Adipocyte (in vitro differentiated cells): ENCODE data around the gene PBX1.
A peak's percentile ranks its signal among the peaks of the same experiment; 100 is the strongest.
"Not testable (repeated sequence)": the region's sequence is repeated elsewhere in the genome, so short reads cannot be mapped to it uniquely, and the experiment has no call there.

Source experiments
- DNase-seq: peaks from one replicate; pipeline ENCODE4 v3.0.0-alpha.2; 2015; ENCODE audit warnings: low read depth
- H3K27me3 ChIP-seq: replicated peaks from 2 replicates; pipeline ENCODE4 v1.7.0; 2013; ENCODE audit warnings: mild to moderate bottlenecking, low read length, moderate library complexity; ENCODE audit not compliant: control insufficient read depth, insufficient read depth
- H3K36me3 ChIP-seq: 2 replicates; pipeline ENCODE4 v1.7.0; 2013; ENCODE audit warnings: low read length, mild to moderate bottlenecking, moderate library complexity; ENCODE audit not compliant: control insufficient read depth, insufficient read depth, severe bottlenecking
- H3K4me1 ChIP-seq: 2 replicates; pipeline ENCODE4 v1.7.0; 2013; ENCODE audit warnings: mild to moderate bottlenecking, low read length, moderate library complexity; ENCODE audit not compliant: control insufficient read depth, insufficient read depth
- H3K4me3 ChIP-seq: 2 replicates; pipeline ENCODE4 v1.7.0; 2013; ENCODE audit warnings: mild to moderate bottlenecking, low read length, moderate library complexity
- H3K9ac ChIP-seq: 2 replicates; pipeline ENCODE4 v1.7.0; 2013; ENCODE audit warnings: mild to moderate bottlenecking, low read length, moderate library complexity
- H3K9me3 ChIP-seq: 2 replicates; pipeline ENCODE4 v1.7.0; 2013; ENCODE audit warnings: mild to moderate bottlenecking, low read length, moderate library complexity; ENCODE audit not compliant: control insufficient read depth

The PBX1 gene

DNA sequence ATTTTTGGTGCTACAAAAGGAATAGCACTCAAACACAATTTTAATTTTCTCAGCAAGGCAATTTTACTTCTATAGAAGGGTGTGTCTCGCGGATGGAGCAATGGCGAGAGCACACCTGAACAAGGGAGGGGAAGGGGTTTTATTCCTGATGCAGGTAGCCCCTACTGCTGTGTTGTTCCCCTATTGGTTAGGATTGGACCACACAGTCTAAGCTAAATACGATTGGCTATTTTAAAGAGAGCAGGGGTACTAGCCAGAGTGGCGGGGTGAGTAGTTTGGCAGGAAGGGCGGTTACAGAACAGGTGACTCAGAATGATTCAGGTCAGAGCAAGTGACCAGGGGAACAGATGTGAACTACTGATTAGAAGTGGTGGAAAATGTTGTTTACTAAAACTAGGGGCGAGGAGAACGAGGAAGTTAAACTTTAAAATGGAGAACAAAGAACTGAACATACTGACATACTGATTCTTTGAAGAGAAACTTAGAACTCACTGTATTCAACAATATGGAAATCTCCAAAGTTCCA is 6.5 kb upstream of the PBX1 start:
- not testable (repeated sequence) for H3K9me3 ChIP-seq, H3K9ac ChIP-seq, H3K4me3 ChIP-seq, H3K36me3 ChIP-seq, H3K27me3 ChIP-seq, DNase-seq, H3K4me1 ChIP-seq

DNA sequence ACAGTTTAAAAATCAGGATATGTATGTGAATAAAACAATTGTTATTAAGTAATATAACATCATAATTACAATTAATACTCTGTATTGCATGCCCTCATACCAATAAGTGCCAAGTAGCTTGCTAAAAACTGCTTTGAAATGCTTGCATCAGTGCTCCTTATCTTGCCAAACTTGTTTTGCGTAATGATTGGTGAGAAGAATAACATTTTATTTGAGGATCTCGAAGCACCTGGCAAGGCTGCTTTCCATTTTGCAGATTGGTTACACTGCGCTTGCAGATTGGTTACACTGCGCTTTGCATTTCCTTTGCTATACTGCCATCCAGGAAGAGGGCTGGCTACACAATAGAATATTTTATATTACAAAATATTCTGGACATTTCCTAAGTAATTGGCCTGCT is 1.7 kb upstream of the PBX1 start:
- Histone ChIP-seq H3K9ac (no peak overlapping the region), H3K27me3 (no peaks in the 10 kb centered on the region), H3K4me3 (no peak overlapping the region), H3K4me1 (peaks cover 13% of the 10 kb centered on the region), H3K36me3 (no peaks in the 10 kb centered on the region), H3K9me3 (no peaks in the 10 kb centered on the region)
- DNase-seq, result no peak

DNA sequence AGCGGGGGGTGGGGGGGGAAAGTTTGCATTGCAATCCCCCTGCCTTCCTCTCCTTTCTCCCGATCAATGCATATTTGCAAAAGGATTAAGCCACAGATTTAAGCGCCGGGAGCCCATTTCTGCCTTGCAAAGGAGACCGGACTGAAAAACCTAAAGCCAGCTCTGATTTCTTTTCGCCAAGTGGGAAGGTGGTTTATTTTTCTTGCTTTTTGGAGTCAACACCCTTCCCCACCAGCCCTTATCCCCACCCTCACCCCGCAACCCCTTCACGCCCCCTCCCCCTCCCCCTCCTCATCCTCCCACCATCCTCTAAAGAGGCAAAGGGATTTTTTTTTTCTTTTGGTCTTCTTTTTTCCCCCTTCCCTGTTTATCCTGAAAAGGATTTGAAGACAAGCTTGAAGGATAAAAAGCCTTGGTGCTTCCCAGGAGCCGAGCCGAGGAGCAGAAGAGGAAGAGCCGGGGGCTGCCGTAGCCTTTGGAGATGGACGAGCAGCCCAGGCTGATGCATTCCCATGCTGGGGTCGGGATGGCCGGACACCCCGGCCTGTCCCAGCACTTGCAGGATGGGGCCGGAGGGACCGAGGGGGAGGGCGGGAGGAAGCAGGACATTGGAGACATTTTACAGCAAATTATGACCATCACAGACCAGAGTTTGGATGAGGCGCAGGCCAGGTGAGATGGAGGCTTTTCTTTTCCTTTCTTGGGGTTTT is 513 bp downstream of the PBX1 start:
- H3K4me3 ChIP-seq, result peak overlapping the region; percentile 99
- H3K9ac ChIP-seq, result peak overlapping the region; percentile 96
- H3K36me3 ChIP-seq, result no peaks in the 10 kb centered on the region
- peak; percentile 62 for DNase-seq
- no peaks in the 10 kb centered on the region for H3K9me3 ChIP-seq
- H3K27me3 ChIP-seq, result no peaks in the 10 kb centered on the region
- peaks cover 21% of the 10 kb centered on the region for H3K4me1 ChIP-seq

DNA sequence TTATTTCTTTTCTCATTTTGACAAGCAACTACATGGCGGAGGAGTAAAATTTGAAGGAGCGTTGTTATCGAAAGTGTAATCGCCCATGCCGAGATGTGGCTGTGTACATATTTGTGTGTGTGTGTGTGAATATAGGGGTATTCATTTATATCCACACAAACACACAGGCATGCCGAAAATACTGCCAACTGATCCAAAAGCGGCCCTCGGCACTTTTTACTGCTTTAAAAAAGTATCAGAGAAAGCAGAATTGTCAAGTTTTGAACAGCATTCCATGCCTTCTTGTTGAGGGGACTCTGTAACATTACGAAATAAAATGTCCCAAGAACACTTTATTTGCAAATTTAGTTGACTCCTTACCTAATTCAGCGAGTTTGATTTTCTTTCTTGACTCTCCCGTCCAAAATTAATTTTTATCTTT is 1.1 kb downstream of the PBX1 start:
- Histone ChIP-seq H3K9ac (peak overlapping the region; percentile 96), H3K4me3 (peak overlapping the region; percentile 99), H3K4me1 (peaks cover 25% of the 10 kb centered on the region), H3K27me3 (no peaks in the 10 kb centered on the region), H3K36me3 (no peaks in the 10 kb centered on the region), H3K9me3 (no peaks in the 10 kb centered on the region)
- DNase-seq, result peak; percentile 62

DNA sequence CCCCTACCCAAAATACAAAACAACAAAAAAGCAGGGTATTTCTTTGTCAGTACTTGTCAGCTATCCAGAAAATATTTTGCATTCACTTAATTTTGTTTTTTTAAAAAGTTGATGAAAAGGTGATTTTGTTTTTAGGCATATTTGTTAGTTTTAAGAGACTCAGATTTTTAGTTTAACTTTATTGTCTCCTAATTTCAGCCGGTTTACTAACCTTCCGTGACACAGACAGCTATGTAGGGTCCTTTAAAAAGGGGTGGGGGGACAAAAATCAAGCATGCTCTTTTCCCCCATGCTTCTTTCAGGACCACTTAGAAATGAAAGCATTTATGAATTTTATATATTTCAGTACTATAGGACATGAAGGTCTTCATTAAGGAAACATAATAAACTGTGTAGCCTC is 1.6 kb downstream of the PBX1 start:
- no peaks in the 10 kb centered on the region for H3K27me3 ChIP-seq
- peaks cover 29% of the 10 kb centered on the region for H3K4me1 ChIP-seq
- H3K4me3 ChIP-seq, result peak overlapping the region; percentile 99
- H3K9me3 ChIP-seq, result no peaks in the 10 kb centered on the region
- no peaks in the 10 kb centered on the region for H3K36me3 ChIP-seq
- H3K9ac ChIP-seq, result peak overlapping the region; percentile 96
- DNase-seq, result peak; percentile 31

DNA sequence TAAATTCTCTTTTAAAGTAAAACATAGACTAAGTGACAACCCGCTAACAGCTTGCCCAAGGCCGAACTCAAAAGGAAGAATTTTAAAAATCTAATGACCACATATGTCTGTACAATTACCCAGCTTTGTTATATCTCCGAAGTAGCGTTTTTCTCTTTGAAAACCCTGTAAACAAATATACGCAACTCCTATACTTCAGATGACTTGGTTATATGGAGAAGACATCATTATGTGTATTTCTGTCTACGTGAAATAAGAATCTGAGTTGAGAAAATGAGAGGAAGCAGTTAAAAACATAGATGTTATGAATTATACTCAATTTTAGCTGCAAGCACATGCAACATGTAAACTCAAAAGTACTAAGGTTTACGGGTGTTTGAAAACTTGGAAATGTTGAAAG is 2.0 kb downstream of the PBX1 start:
- Histone ChIP-seq H3K36me3 (peaks cover 1% of the 10 kb centered on the region), H3K4me1 (peaks cover 33% of the 10 kb centered on the region), H3K9ac (peak overlapping the region; percentile 96), H3K4me3 (peak overlapping the region; percentile 99), H3K9me3 (no peaks in the 10 kb centered on the region), H3K27me3 (no peaks in the 10 kb centered on the region)
- DNase-seq, result peak; percentile 37

DNA sequence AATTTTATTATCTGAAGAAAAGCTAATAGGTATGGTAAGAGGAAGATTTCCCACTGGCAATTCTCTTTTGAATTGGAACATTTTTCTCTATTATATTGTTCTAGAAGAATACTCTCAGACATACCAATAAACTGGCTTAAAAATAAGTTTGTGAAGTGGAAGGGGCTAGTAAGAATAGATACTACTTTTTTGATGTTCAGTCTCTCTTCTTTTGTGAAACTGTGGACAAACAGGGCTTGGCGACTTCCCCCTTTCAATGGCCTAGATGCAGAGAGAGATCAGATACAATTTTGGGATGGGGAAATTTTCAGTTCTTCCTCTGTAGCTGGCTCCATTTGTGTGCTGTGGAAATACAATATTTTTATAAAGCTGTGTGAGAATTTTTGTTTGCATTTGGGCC is 2.5 kb downstream of the PBX1 start:
- Histone ChIP-seq H3K9me3 (no peaks in the 10 kb centered on the region), H3K27me3 (no peaks in the 10 kb centered on the region), H3K9ac (peak overlapping the region; percentile 96), H3K36me3 (peaks cover 3% of the 10 kb centered on the region), H3K4me3 (peak overlapping the region; percentile 99), H3K4me1 (peaks cover 38% of the 10 kb centered on the region)
- DNase-seq, result peak; percentile 42

DNA sequence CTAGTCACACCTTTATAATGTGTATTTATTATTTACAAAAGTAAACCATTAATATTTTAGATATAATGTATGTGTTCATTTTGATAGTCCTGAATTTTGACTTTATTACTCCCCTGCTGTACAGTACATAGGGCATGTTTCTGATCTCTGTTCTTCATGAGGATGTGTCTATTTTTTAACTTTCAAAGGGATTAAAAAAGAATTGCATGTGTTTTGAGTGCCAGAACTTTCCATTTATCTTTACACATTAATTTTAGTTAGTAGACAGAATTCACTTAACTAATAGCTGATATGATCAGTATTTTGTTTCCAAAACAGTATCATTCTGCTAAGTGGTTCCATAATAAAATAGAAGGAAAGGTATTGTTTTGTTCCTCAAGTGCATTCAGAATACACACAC is 3.1 kb downstream of the PBX1 start:
- DNase-seq, result no peak
- Histone ChIP-seq H3K9ac (peak overlapping the region; percentile 96), H3K4me1 (peaks cover 40% of the 10 kb centered on the region), H3K36me3 (peaks cover 3% of the 10 kb centered on the region), H3K9me3 (no peaks in the 10 kb centered on the region), H3K4me3 (peak overlapping the region; percentile 99), H3K27me3 (no peaks in the 10 kb centered on the region)

DNA sequence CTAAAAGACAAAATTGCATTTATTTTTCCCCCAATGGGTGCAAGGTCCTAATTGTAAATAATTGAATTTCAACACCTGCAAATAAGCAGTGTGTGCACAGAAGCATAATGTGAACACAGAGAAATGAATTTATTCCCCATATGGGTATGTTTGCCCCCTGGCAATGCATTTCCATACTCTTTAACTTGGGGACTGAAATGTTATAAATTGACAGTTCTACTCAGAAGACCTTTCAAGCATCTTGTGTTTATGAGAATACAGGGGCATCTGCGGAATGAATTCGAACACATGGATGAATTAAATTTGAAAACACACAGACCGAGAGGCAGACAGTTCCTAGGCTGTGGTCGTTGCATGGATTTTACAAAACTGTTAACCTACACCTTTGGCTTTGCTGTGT is 3.5 kb downstream of the PBX1 start:
- H3K9ac ChIP-seq, result peak overlapping the region; percentile 96
- peak; percentile 26 for DNase-seq
- peaks cover 38% of the 10 kb centered on the region for H3K4me1 ChIP-seq
- H3K27me3 ChIP-seq, result no peaks in the 10 kb centered on the region
- peaks cover 3% of the 10 kb centered on the region for H3K36me3 ChIP-seq
- peak overlapping the region; percentile 99 for H3K4me3 ChIP-seq
- H3K9me3 ChIP-seq, result no peaks in the 10 kb centered on the region

DNA sequence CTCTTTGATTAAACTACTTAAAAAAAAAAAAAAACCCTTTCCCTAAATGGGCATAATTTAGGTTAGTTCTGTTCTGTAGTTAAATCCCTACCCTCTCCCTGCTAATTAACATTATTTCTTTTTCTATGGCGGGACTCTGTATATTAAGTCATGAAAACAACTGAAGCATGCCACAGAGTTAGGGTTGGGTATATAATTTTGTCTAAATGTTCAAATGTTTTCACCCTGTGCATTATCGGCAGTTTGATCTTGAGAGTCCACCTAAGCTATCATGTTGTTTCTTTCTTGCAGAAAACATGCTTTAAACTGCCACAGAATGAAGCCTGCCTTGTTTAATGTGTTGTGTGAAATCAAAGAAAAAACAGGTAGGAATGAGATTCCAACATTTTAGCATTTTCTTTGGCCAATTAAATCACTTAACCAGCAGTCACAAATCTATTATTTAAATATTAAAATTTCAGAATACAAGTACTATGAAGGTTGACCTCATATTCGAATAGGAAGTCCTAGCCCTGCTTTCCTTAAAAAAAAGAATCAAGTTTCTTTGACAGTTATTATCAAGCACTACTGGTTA is 4.0 kb downstream of the PBX1 start:
- Histone ChIP-seq H3K9ac (peak overlapping the region; percentile 96), H3K27me3 (no peaks in the 10 kb centered on the region), H3K4me1 (peaks cover 35% of the 10 kb centered on the region), H3K36me3 (peaks cover 6% of the 10 kb centered on the region), H3K4me3 (peak overlapping the region; percentile 99), H3K9me3 (no peaks in the 10 kb centered on the region)
- no peak for DNase-seq

DNA sequence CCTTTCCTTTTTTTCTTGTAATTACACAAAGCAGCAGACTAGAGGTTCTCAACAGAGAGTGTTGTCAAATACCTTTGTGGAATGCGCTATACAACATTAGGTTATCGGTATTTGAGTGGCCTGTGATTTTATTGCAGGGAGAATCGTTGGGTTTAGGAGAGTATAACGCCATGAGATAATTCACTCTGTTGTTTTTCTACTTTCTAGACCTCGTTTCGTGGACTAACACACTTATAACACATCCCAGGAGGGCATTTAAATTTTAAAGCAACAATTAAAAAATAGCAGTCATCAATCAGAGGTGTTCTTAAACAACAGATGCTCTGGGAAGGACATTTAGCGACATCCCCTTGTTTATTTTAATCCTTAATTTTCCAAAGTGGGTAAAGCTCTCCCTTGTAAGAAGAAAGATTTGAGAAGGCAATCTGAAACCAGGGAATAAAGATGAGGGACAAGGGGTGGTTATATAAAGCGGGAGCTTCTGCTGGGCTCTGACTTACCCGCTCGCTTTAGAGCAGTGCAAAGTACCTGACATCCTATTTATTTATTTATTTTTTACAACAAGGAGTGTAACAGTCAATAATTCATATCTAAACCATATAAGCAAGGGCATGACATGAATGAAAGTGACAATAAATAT is 4.9 kb downstream of the PBX1 start:
- H3K4me1 ChIP-seq, result peaks cover 32% of the 10 kb centered on the region
- H3K9ac ChIP-seq, result peak overlapping the region; percentile 96
- H3K4me3 ChIP-seq, result peak overlapping the region; percentile 99
- DNase-seq, result no peak
- H3K9me3 ChIP-seq, result no peaks in the 10 kb centered on the region
- H3K36me3 ChIP-seq, result peaks cover 14% of the 10 kb centered on the region
- no peaks in the 10 kb centered on the region for H3K27me3 ChIP-seq
